Measurements from ENCODE around the gene FRMD5. TPM values are rescaled to one million over a fixed set of nuclear protein-coding genes. Genes with fewer than 3 reads are reported as not detected.
"Not testable (repeated sequence)": the region's sequence is repeated elsewhere in the genome, so short reads cannot be mapped to it uniquely, and the experiment has no call there.

The FRMD5 gene
- total RNA-seq, 1 donor from 2014 or later: 0.20 TPM

DNA sequence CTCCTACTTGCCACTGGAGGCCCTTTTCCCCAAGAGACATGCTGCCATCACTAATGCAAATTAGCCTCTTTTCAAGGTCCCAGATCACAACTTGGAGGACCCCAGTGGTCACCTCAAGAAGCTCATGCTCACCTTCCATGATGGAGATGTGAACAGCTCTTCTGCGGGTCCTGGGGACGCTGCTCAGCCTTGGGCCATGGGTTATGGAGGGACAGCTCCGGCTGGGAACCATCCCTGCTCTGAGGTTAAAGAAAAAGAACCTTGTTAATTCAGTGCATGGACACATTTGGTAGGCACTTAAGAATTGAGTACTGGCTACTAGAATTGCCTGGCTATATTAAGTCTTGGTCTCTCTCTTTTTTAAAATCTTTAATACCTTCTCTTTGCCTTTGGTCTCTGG is 311.5 kb downstream of the FRMD5 start:
- ATAC-seq: no peak

DNA sequence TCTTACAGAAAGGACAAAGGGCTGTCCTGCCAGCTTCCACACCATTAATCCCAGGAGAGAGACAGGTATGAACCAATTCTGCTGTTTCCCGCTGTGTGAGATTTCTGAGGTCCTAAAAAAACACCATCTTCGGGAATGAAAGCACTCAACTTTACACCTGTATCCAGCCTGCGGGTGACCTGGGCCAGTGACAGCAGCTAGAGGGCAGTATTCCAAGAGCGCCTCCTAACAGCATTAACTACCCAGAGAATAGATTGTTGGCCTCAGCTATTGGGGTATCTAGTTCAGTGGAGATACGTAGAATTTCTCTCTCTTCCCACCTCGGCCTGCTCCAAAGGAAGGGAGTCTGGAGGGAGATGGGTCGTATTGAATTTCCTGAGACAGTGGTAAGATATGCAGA is 313.1 kb downstream of the FRMD5 start:
- ATAC-seq: no peak

DNA sequence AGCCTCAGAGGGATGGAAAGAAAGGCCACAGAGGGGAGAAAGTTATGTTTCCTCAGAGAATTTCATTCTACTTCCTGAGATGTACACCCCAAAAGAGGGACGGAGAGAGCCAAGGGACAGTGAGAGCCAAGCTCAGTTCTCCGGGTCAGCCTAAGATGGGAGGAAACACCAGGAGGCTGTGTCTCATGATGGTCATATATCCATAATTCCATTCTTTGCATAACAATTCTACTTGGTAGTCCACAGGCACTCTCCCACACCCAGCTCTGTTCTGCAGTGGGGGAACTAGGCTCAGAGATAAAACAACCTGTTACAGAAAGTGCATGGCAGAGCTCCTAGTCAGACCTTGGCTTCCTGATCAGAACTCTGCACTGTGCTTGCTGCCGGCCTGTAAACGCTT is 313.8 kb downstream of the FRMD5 start:
- no peak for ATAC-seq

DNA sequence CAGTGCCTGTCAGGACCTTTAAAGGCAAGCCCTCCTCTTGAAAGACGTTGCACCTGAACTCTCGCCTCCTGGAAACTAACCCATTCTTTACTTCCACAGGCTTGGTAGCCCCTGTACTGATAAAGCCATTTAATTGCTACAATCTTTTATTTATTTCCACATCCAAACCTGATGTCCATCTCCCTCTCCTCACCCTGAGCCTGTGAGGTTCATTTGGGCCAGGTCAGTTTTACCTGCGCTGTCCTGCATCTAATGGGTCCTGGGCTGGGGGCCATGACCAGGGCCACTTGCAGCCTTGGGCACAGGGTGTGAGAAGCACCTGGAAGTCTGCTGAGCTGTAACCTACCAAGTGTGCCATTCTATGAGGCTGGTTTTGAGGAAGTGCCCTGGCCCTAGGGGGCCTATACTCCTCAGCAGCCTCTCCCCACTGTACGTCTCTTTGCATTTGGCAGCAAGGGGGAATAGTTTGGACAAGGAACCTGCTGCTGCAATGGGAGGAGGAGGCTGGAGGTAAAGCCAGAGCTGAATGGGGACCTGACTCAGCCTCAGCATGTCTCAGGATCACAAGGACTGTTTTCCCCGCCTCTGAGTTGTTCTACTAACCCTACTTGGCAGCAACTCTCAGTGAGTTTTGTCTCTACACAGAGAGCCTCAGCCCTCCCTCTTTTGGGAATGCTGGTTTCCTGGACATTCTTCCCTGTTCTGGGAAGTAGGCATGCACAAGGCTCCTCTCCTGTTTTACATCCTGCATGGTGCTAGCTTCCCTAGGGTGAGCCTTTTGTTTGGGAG is 314.5 kb downstream of the FRMD5 start:
- peak; percentile 17 for ATAC-seq

DNA sequence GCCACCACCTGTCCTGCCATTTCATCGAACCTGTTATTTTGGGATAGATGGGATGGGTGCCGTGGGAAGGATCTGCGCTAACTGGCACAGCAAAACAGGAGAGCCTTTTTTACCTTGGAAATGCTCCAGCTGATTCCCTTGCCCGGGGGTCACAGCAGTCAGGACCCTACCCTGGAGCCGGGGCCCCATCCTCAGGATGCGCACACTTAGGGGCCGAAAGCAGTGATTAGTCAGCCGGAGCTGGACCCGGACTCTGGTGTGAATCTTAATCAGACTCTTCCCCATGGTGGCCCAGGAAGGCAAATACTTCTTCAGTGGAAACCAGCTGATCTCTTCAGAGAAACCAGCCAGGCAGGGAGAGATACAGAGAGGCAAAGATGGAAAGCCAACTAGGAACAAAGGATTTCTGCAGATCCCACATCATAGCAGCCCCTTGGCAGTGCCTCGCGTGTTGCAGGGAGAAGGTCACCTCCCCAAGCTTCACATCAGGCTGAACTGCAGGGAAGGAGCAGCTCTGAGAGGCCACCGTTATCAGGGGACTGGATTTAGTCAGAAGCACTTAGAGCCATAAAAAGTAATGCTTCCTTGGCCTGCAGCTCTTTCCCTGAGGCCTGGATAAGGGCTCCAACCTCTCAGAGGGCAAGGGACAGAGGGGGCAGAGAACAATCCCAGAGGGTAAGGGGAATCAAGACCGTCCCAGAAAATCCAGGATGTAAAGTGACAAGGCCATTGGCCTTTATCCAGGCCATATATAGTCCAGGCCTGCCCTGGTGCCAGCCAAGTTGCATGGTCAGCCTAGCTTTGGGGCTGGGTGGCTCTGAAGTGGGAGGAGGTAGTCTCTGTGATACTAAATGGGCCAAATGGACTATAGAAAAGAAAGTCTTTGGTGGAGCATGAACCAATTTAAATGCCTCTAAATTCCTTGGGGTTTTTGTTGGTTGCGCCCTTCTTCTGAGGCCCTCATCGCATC is 315.4 kb downstream of the FRMD5 start:
- ATAC-seq: peak; percentile 13

DNA sequence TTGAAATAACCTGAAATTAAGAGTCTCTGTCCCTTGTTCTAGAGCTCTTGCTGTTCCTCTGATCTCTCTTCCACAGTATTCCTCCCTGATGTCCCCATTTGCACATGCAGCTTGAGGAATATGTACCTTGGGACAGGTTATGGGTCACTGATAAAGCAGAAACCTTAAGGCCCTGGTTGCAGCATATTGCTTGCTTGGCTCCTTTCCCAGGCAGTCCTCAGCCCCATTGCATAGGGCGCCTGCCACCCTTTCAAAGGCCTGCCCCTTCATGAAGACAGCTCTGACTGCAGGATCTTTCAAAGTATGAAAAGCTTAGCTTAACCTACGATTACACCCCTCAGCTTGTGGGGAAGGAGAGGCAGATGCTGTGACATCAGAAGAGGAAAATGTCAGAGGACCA is 316.6 kb downstream of the FRMD5 start:
- ATAC-seq: no peak

DNA sequence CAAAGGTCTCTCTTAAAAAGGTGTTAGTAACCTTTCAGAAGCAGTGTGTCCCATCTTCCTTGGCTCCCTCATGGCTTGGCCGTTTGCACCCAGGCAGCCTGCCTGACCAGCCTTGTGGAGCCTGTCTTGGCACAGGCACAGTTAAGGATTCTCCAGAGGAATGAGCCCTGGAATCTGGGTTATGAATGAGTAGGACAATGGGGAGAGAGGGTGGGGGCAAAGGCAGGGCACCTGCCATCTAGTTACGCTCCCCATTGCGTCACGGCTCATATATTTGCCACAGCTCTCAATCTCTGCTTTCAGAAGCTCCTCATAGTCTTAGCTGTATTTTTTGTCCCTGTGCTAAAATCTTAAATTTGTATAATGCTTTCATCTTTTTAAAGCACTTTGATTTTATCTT is 317.7 kb downstream of the FRMD5 start:
- peak; percentile 27 for ATAC-seq

DNA sequence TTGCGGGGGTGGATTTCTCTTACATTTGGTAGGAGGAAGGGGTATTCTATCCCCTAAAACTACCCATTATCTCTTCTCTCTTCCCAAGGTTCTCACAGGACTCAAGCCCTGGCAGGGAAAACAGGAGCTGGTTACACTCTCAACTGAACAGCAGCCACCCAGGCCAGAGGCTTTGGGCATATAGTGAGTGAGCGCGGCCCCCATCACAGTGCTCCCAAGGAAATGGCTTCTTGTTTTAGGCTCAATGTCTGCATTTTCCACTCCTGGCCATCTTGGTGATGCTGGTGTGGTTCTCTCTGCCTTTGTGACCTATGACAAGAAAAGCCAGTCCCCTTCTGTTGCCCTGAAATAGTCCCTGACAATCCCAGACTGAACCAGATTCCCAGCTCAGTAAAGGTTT is 318.2 kb downstream of the FRMD5 start:
- ATAC-seq: no peak

DNA sequence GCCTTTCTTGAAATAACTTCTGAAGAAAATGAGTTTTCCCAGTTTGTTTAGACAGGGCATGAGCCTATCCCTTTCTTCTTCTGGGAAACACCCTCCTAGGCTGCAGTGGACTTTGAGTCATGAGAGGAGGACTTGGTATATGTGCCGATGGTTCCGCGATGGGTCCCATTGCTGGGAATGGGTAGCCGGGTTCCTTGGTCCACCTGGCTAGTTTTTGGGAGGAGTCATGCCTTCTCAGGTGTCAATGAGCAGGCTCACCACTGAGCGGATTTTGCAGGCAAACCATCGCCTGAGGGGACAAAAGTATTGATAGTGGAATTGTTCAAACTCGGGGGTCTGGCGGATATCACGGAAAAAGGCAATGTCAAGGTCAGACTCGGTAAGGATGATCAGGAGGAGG is 321.4 kb downstream of the FRMD5 start:
- no peak for ATAC-seq

DNA sequence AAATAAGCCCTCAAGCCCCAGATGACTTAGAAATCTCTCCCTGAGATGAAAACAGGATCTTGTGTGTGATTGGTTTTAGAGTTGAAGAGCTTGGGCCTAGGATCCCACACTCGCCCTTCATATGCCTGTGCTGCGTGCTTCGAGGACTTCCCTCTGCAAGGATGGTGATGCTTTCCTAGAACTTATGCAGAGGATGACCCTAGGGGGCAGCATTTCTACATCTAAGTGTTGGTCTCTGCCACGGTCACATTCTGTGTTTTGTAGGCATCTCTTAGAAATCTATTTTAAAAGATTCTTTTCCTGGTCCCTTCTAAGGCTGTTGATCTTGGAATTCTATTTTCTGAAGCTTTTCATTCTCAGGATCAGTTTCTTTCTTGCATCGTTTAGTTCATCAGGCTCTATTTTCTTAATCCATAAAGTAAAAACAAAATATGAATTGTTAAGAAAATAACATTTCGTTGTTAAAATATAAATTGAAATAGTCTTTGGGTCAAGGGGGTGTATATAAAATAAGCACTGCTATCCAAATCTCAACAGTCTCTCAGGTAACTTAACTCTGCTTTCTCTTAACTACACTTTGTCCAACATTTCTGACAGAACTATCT is 322.6 kb downstream of the FRMD5 start:
- peak; percentile 55 for ATAC-seq

DNA sequence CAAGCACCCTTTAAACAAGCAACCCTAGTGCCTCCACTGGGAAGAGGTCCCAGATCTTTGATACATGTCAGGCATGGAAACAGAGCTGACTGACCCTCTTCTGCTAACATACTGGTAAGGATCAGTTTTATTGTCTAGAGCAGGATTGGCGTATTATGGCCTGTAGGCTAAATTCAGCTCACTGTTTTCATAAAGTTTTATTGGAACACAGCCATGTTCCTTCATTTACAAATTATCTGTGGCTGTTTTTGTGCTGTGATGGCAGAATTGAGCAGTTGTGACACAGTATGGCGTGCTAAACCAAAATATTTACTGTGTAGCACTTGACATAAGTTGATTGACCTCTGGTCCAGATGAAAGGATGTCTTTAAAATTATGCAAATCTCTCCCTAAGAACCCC is 323.2 kb downstream of the FRMD5 start:
- no peak for ATAC-seq

DNA sequence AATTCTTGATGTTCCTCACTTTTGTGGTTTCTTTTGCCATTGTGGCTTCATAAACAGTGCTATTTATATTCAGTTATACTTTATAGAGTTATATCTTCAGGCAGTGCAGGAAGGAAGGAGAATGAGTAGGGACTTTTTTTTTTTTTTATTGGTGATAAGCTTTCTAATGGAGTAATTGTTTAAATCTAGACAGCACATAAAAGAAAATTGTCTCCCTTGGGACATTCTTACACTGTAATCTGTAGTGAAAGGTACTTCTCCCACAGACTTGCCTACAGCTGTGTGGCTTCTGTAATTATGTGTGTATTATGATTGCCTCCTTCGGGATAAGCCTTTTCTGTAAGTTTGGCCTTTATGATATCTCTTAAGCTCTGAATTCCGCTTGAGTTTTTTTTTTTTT is 326.7 kb downstream of the FRMD5 start:
- no peak for ATAC-seq

DNA sequence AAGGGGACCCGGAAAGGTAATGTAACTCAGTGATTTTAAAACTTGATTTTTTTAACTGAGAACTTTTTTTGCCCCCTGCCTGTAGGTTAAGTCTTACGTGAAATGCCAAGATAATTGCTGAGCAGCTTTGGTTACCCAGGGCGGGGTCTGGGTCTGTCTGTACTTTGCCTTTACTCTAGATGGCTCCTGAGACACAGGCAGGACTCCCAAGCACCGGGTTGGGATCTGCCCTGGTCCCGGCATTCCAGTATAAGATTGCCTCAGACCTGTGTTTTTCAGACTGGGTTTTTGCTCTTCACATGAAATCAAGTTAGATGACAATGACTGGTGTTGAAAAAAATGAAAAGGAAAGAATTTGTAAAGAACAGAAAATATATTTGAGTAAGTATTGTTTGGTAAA is 328.0 kb downstream of the FRMD5 start:
- no peak for ATAC-seq

DNA sequence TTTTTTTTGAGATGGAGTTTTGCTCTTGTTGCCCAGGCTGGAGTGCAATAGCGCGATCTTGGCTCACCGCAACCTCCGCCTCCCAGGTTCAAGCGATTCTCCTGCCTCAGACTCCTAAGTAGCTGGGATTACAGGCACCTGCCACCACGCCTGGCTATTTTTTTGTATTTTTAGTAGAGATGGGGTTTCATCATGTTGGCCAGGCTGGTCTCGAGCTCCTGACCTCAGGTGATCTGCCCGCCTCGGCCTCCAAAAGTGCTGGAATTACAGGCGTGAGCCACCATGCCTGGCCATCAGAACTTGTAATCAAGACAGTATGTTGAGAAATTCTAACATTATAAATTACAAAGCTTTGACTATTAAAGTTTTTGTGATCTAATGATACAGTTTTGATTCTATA is 328.4 kb downstream of the FRMD5 start:
- not testable (repeated sequence) for ATAC-seq

DNA sequence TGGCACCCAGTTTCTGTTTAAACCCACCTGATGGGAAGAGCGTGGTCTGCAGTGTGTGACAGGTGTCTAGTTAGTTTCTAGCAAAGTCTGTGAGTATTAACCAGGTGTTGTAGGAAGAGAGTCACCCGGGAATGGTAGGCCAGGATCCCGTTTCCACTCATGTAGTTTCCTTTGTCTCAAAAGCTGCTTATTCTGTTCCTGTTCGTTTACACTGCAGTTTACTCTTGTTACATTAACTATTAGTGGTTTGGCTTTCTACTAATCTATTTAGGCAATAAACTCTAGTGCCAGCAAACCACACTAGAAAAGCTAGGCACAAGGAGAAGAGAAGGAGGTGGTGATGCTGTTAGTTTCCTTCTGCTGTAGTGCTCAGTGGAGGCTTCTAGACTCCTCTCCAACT is 335.5 kb downstream of the FRMD5 start:
- ATAC-seq: no peak

DNA sequence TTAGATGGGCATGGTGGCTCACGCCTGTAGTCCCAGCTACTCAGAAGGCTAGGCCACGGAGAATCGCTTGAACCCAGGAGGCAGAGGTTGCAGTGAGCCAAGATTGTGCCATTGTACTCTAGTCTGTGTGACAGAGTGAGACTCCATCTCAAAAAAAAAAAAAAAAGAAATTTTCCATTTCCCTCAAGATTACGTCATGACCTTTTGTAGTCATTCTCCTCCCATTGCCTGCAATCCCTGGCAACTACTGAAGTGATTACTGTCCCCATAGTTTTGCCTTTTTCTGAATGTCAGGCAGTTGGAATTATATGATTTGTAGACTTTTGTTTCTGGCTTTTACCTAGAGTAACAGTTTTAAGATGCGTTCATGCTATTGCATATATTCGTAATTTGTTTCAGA is 340.3 kb downstream of the FRMD5 start:
- ATAC-seq: no peak

DNA sequence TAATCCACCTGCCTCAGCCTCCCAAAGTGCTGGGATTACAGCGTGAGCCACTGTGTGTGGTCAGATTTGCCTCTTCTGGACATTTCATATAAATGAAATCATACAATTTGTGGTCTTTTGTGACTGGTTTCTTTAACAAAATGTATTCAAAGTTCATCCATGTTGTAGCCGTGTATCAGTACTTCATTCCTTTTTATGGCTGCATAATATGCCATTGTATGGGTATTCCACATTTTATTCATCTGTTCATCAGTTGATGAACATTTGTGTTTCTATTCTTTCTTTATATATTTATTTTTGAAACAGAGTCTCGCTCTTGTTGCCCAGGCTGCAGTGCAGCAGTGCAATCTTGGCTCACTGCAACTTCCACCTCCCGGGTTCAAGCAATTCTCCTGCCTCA is 342.5 kb downstream of the FRMD5 start:
- ATAC-seq: no peak

DNA sequence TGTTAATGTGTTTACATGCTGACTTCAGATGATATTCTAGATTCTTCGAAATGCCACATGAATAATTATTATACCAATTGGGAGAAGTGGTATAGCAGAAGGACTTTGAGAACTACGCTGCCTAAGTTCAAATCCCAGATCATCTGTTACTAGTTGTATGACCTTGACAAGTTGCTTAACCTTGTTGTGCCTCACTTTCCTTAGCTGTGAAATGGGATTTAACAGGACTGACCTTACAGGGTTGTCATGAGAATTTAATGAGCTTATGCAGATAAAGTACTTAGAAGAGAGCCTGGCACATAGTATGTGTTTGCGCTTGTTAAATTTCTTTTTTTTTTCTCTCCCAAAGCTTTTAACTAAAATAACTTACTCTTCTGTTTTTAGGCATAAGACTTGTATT is 343.8 kb downstream of the FRMD5 start:
- no peak for ATAC-seq

DNA sequence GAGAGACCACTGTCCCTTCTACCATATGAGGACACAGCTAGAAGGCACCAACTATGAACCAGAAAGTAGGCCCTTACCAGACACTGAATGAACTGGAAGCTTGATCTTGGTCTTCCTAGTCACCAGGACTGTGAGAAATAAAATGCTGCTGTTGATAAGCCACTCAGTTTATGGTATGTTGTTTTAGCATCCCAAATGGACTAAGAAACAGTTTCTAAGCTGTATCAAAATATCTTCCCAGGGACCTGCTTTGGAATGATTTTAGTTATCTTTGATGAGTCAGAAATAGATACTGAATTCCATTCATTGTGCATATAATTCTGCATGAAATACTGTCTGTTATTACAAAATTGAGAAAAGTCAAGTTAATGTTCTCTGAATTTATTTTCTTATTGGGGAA is 349.6 kb downstream of the FRMD5 start:
- no peak for ATAC-seq

DNA sequence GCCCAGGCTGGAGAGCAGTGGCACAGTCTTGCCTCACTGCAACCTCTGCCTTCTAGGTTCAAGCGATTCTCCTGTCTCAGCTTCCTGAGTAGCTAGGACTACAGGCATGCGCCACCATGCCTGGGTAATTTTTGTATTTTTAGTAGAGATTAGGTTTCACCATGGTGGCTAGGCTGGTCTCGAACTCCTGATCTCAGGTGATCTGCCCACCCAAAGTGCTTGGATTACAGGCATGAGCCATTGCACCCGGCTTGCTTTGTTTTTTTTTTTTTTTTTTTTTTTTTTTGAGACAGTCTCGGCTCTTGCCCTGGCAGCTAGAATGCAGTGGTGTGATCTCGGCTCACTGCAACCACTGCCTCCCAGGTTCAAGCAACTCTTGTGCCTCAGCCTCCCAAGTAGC is 362.6 kb downstream of the FRMD5 start:
- not testable (repeated sequence) for ATAC-seq

DNA sequence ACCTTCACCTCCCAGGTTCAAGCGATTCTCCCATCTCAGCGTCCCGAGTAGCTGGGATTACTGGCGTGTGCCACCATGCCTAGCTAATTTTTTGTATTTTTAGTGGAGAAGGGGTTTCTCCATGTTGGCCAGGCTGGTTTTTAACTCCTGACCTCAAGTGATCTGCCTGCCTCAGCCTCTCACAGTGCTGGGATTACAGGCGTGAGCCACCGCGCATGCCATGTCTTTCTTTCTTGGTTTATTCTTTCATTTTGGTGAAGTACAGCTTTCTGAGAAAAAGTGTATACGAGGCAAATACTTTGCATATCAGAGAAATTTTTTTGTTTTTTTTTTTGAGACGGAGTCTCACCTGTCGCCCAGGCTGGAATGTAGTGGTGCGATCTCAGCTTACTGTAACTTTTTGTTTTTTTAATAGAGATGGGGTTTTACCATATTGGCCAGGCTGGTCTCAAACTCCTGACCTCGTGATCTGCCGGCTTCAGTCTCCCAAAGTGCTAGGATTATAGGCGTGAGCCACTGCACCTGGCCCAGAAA is 363.5 kb downstream of the FRMD5 start:
- ATAC-seq: not testable (repeated sequence)

DNA sequence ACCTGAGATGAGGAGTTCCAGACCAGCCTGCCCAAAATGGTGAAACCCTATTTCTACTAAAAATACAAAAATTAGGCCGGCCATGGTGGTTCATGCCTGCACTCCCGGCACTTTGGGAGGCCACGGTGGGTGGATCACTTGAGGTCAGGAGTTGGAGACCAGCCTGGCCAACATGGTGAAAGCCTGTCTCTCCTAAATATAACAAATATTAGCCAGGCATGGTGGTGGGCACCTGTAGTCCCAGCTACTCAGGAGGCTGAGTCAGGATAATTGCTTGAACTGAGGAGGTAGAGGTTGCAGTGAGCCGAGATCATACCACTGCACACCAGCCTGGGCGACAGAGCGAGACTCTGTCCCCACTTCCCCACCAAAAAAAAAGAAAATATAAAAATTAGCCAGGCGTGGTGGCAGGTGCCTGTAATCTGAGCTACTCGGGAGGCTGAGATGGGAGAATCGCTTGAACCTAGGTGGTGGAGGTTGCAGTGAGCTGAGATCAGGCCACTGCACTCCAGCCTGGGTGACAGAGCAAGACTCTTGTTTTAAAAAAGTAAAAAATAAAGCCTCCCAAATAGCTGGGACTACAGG is 364.3 kb downstream of the FRMD5 start:
- ATAC-seq: not testable (repeated sequence)

Measured in esophagus mucosa (tissue), 1 donor.